ENCODE measurements around the gene ACTL7B.

The ACTL7B gene

DNA sequence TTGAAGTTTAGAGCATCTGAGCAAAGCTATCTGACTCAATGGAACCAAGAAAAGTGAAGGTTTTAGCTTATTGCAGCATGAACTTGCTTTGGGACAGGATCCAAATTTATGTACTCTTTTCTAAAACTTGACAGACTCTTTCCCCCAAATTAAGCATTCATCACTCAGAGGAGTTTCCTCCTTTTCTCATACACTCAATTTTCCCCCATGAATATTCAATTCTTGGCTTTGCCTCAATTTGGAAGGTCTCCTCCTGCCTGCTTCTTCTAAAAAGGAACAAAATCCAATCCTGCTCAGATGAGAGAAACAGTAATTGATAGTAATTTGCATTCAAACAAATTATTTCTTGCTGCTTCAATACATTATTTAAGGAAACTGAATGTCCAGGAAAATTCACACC is 11.3 kb upstream of the ACTL7B start:
- Histone ChIP-seq H3K4me3 (ENCODE audit: low read length) (no peak overlapping the region), H3K27ac (ENCODE audit: low read depth, low read length) (no peak overlapping the region), H3K27me3 (ENCODE audit: control insufficient read depth, low read length) (no peaks in the 10 kb centered on the region), H3K9me2 (replicated peaks; ENCODE audit: control insufficient read depth, low read length) (no peaks in the 10 kb centered on the region), H3F3A (ENCODE audit: control insufficient read depth, insufficient read depth) (no peaks in the 10 kb centered on the region), H3K9me3 (ENCODE audit: control insufficient read depth, insufficient read depth, low read length) (no peaks in the 10 kb centered on the region), H3K79me2 (ENCODE audit: control insufficient read depth, low read length) (no peaks in the 10 kb centered on the region), H4K20me1 (ENCODE audit: control insufficient read depth, insufficient read depth, low read depth, low read length) (no peaks in the 10 kb centered on the region), H3K4me1 (ENCODE audit: control insufficient read depth, low read length) (no peaks in the 10 kb centered on the region), H3K36me3 (ENCODE audit: control insufficient read depth, low read length) (peaks cover 21% of the 10 kb centered on the region), H3K4me2 (ENCODE audit: low read length) (no peak overlapping the region)
- no peak for TF ChIP-seq EZH2phosphoT487 (IDR thresholded peaks at IDR 0.05; ENCODE audit: borderline replicate concordance, low read length)
- no peak for TF ChIP-seq CTCF (IDR thresholded peaks at IDR 0.05; ENCODE audit: low read depth, low read length, poor library complexity, severe bottlenecking)

DNA sequence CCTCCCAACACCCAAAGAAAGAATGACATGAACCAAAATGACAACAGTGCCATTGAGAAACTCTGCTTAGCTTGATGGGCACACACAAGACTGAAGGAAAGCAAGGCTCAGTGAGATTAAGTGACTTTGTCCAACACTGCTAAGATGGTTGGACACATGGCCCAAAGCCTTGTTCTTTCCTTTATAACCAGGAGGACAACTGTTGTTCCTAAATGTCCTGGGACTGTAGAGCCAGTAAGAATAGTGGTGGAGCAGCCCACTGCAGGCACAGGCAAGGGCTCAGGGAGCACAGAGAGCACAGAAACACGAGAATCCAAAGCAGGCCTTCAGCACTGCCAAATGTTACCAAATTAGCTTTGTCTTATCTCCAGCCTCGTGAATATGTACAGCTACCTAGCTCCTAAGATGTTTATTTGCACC is 10.2 kb upstream of the ACTL7B start:
- H3K4me3 ChIP-seq (ENCODE audit: low read length): no peak overlapping the region
- H3K4me1 ChIP-seq (ENCODE audit: control insufficient read depth, low read length): no peaks in the 10 kb centered on the region
- TF ChIP-seq CTCF (IDR thresholded peaks at IDR 0.05; ENCODE audit: low read depth, low read length, poor library complexity, severe bottlenecking) (no peak), EZH2phosphoT487 (IDR thresholded peaks at IDR 0.05; ENCODE audit: borderline replicate concordance, low read length) (no peak)
- H3K27me3 ChIP-seq (ENCODE audit: control insufficient read depth, low read length): no peaks in the 10 kb centered on the region
- no peak overlapping the region for H3K4me2 ChIP-seq (ENCODE audit: low read length)
- no peak overlapping the region for H3K27ac ChIP-seq (ENCODE audit: low read depth, low read length)
- peaks cover 11% of the 10 kb centered on the region; the same call in 1 of the 2 replicates for H3K36me3 ChIP-seq (ENCODE audit: control insufficient read depth, low read length)
- H3K9me3 ChIP-seq (ENCODE audit: control insufficient read depth, insufficient read depth, low read length): no peaks in the 10 kb centered on the region
- H3K79me2 ChIP-seq (ENCODE audit: control insufficient read depth, low read length): no peaks in the 10 kb centered on the region
- H3K9me2 ChIP-seq (replicated peaks; ENCODE audit: control insufficient read depth, low read length): no peaks in the 10 kb centered on the region
- H4K20me1 ChIP-seq (ENCODE audit: control insufficient read depth, insufficient read depth, low read depth, low read length): no peaks in the 10 kb centered on the region
- no peaks in the 10 kb centered on the region for H3F3A ChIP-seq (ENCODE audit: control insufficient read depth, insufficient read depth)

DNA sequence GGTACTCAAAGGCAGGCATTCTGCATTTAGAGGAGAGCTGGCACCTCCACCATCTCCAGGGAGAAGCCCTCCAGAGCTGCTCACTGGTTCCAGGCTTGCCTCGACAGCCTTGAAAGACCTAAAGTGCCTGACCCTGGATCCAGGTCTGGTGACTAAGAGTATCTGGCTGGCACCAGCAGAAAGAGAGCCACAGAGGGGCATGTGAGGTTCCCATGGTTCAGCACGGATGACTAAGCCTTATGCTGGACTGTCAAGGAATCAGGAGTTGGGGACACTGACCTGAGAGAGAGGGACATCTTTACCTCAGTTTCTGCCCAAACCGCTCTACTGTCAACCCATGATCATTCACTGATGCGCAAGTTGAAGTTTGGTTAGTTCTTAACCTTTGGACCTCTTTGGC is 9.3 kb upstream of the ACTL7B start:
- Histone ChIP-seq H3K4me3 (ENCODE audit: low read length) (no peak overlapping the region), H3K79me2 (ENCODE audit: control insufficient read depth, low read length) (no peaks in the 10 kb centered on the region), H3K27ac (ENCODE audit: low read depth, low read length) (no peak overlapping the region), H3F3A (ENCODE audit: control insufficient read depth, insufficient read depth) (no peaks in the 10 kb centered on the region), H3K4me1 (ENCODE audit: control insufficient read depth, low read length) (no peaks in the 10 kb centered on the region), H3K27me3 (ENCODE audit: control insufficient read depth, low read length) (no peaks in the 10 kb centered on the region), H3K36me3 (ENCODE audit: control insufficient read depth, low read length) (peaks cover 6% of the 10 kb centered on the region; the same call in 1 of the 2 replicates), H4K20me1 (ENCODE audit: control insufficient read depth, insufficient read depth, low read depth, low read length) (no peaks in the 10 kb centered on the region), H3K4me2 (ENCODE audit: low read length) (no peak overlapping the region), H3K9me2 (replicated peaks; ENCODE audit: control insufficient read depth, low read length) (no peaks in the 10 kb centered on the region), H3K9me3 (ENCODE audit: control insufficient read depth, insufficient read depth, low read length) (no peaks in the 10 kb centered on the region)
- TF ChIP-seq EZH2phosphoT487 (IDR thresholded peaks at IDR 0.05; ENCODE audit: borderline replicate concordance, low read length) (no peak), CTCF (IDR thresholded peaks at IDR 0.05; ENCODE audit: low read depth, low read length, poor library complexity, severe bottlenecking) (no peak)
